K562 (cell line): Measurements from ENCODE around the gene CENPH. TPM values are rescaled to one million over a fixed set of nuclear protein-coding genes. Genes with fewer than 3 reads are reported as not detected.
A peak's percentile ranks its signal among the peaks of the same experiment; 100 is the strongest.

ENCODE experiments used
- ATAC-seq: fragments of 200-7000 bp; cut with Tn5 transposase; 3 replicates; pipeline ENCODE4 v1.9.1; 2020; ENCODE audit warnings: moderate library complexity
- BruUV-seq: library from RNA; stranded (reverse); fragments of 400-500 nt; replicated peaks from 2 replicates; lab custom pipeline; 2021; lab: Mats Ljungman, UMichigan
- CTCF ChIA-PET: fragments of 300-600 bp; formaldehyde crosslinking; extraction: SDS; loops from one replicate; lab custom pipeline; 2021; ENCODE audit warnings: low intra/inter-chr PET ratio; lab: Yijun Ruan, JAX
- POLR2A ChIA-PET: fragments of 300-600, 350-650 bp; sonication (Branson Sonifier 250); formaldehyde crosslinking; extraction: SDS; loops from one replicate; lab custom pipeline; 2021; ENCODE audit warnings: antibody characterized with exemption, inconsistent platforms; lab: Yijun Ruan, JAX
- DNase-seq, 4 experiments: peaks; one replicate each; pipeline versions ENCODE4 v3.0.0 to v3.0.0-alpha.2; 2011 to 2018; ENCODE audit warnings: low spot score in 3 of 4, mixed read lengths in 3 of 4; ENCODE audit errors: extremely low read depth in 1 of 4
- FAIRE-seq: peaks from 2 replicates; lab custom pipeline; 2011; peaks lifted over from hg19 to GRCh38; lab: Jason Lieb, UNC
- H2AFZ ChIP-seq: 2 replicates; pipeline ENCODE4 v1.6.0; 2011; ENCODE audit warnings: low read depth, low read length, control low read depth, inconsistent platforms
- H3K27ac ChIP-seq: fragments of 200-600 bp; 3 replicates; pipeline ENCODE4 v1.8.0; 2011; ENCODE audit warnings: low read depth, mild to moderate bottlenecking, control low read depth, inconsistent platforms, low read length, moderate library complexity, mixed read lengths; ENCODE audit errors: extremely low read depth
- H3K27me3 ChIP-seq, 2 experiments: fragments of 300-600 bp in 1 of 2; 2 replicates in 1 of 2; 3 replicates in 1 of 2; pipeline versions ENCODE4 v1.6.0 to v1.8.0; 2011; ENCODE audit warnings: inconsistent platforms in 2 of 2, low read length in 2 of 2, mild to moderate bottlenecking in 1 of 2, mixed read lengths in 1 of 2, moderate library complexity in 1 of 2; ENCODE audit not compliant: control insufficient read depth in 2 of 2, insufficient read depth in 2 of 2
- H3K36me3 ChIP-seq: fragments of 300-600 bp; 3 replicates; pipeline ENCODE4 v1.8.0; 2011; ENCODE audit warnings: mild to moderate bottlenecking, low read length, inconsistent platforms; ENCODE audit not compliant: control insufficient read depth, insufficient read depth
- H3K4me1 ChIP-seq, 2 experiments: fragments of 200-600 bp in 1 of 2; replicated peaks in 1 of 2; 2 replicates in 1 of 2; 3 replicates in 1 of 2; pipeline versions ENCODE4 v1.5.1 to v1.8.0; 2011; ENCODE audit warnings: inconsistent platforms in 2 of 2, low read length in 2 of 2, mild to moderate bottlenecking in 1 of 2, mixed read lengths in 1 of 2, moderate library complexity in 1 of 2; ENCODE audit not compliant: control insufficient read depth in 2 of 2, insufficient read depth in 2 of 2
- H3K4me2 ChIP-seq: 2 replicates; pipeline ENCODE4 v1.6.1; 2011; ENCODE audit warnings: low read length, control low read depth, inconsistent platforms, mixed read lengths; ENCODE audit not compliant: insufficient read depth
- H3K4me3 ChIP-seq: fragments of 200-600 bp; sonication (generic), shearing (Covaris generic); 2 replicates; pipeline ENCODE4 v1.5.1; 2016; ENCODE audit warnings: control low read depth, inconsistent platforms
- H3K79me2 ChIP-seq: fragments of 200-600 bp; 3 replicates; pipeline ENCODE4 v1.8.0; 2011; ENCODE audit warnings: low read length, inconsistent platforms; ENCODE audit not compliant: control insufficient read depth, insufficient read depth
- H3K9ac ChIP-seq, 2 experiments: 2 replicates each; pipeline versions ENCODE4 v1.6.0 to v1.6.1; 2011; ENCODE audit warnings: low read depth in 2 of 2, low read length in 2 of 2, control low read depth in 1 of 2, inconsistent platforms in 1 of 2, mild to moderate bottlenecking in 1 of 2, mixed read lengths in 1 of 2; ENCODE audit not compliant: insufficient read depth in 1 of 2
- H3K9me1 ChIP-seq: one replicate; pipeline ENCODE4 v1.6.0; 2011; ENCODE audit warnings: inconsistent platforms, mild to moderate bottlenecking, low read length, moderate library complexity; ENCODE audit not compliant: control insufficient read depth, insufficient read depth
- H3K9me3 ChIP-seq: replicated peaks from 2 replicates; pipeline ENCODE4 v1.5.1; 2011; ENCODE audit warnings: low read depth, low read length, inconsistent platforms; ENCODE audit not compliant: control insufficient read depth, insufficient read depth
- H4K20me1 ChIP-seq: replicated peaks from 2 replicates; pipeline ENCODE4 v1.6.1; 2011; ENCODE audit warnings: low read length, inconsistent platforms, mixed read lengths; ENCODE audit not compliant: control insufficient read depth, insufficient read depth
- C11orf30 ChIP-seq: fragments of 450-650 bp; IDR thresholded peaks from 2 replicates; pipeline ENCODE4 v1.6.1; 2016; ENCODE audit warnings: low read depth, mild to moderate bottlenecking
- CEBPB ChIP-seq: fragments of 450-650 bp; IDR thresholded peaks from 2 replicates; pipeline ENCODE4 v1.6.1; 2016; ENCODE audit warnings: missing genetic modification characterization, missing compliant biosample characterization
- CEBPG ChIP-seq, 3 experiments: fragments of 200-800 bp in 1 of 3; sonication (Bioruptor generic) in 1 of 3; sonication (generic) in 1 of 3; formaldehyde crosslinking in 1 of 3; IDR thresholded peaks in 2 of 3; conservative IDR thresholded peaks in 1 of 3; 2 replicates each; pipeline versions ENCODE4 v1.6.1 to v1.8.0; 2016 to 2022; ENCODE audit warnings: missing compliant biosample characterization in 2 of 3, missing genetic modification characterization in 2 of 3, mild to moderate bottlenecking in 1 of 3, missing genetic modification reagents in 1 of 3
- HSF4 ChIP-seq: fragments of 250-450 bp; sonication (Bioruptor Pico); IDR thresholded peaks from 2 replicates; pipeline ENCODE4 v2.1.2; 2022; ENCODE audit warnings: mild to moderate bottlenecking, moderate library complexity, borderline replicate concordance
- MAFF ChIP-seq: IDR thresholded peaks from 2 replicates; pipeline ENCODE4 v1.6.1; 2012; ENCODE audit warnings: low read length, improper control_type of control experiment
- MAFG ChIP-seq: fragments of 450-650 bp; conservative IDR thresholded peaks from 2 replicates; pipeline ENCODE4 v1.6.1; 2016; ENCODE audit warnings: missing genetic modification characterization, missing compliant biosample characterization
- MAFK ChIP-seq: IDR thresholded peaks from 2 replicates; pipeline ENCODE4 v1.6.1; 2011; ENCODE audit warnings: low read length, improper control_type of control experiment
- POLR3G ChIP-seq: IDR thresholded peaks from 2 replicates; pipeline ENCODE4 v1.6.1; 2011; ENCODE audit not compliant: insufficient read length, insufficient replicate concordance; ENCODE audit errors: extremely low read depth
- RBFOX2 ChIP-seq: fragments of 200-400 bp; formaldehyde crosslinking; IDR thresholded peaks from 2 replicates; pipeline ENCODE4 v1.6.1; 2017; ENCODE audit warnings: low read depth, mild to moderate bottlenecking, low read length, moderate library complexity
- RHOXF2B ChIP-seq: fragments of 250-450 bp; sonication (Bioruptor Pico); conservative IDR thresholded peaks from 2 replicates; pipeline ENCODE4 v1.5.1; 2021
- THRA ChIP-seq: fragments of 450-650 bp; IDR thresholded peaks from 2 replicates; pipeline ENCODE4 v1.6.1; 2017; ENCODE audit warnings: mild to moderate bottlenecking, moderate library complexity
- ZBTB8A ChIP-seq: fragments of 450-650 bp; IDR thresholded peaks from 2 replicates; pipeline ENCODE4 v1.6.1; 2018; ENCODE audit warnings: mild to moderate bottlenecking, moderate library complexity; ENCODE audit not compliant: partially characterized antibody
- ZNF140 ChIP-seq: fragments of 250-450 bp; sonication (Bioruptor Pico); IDR thresholded peaks from 2 replicates; pipeline ENCODE4 v1.8.0; 2021; ENCODE audit warnings: moderate library complexity, mild to moderate bottlenecking, inconsistent platforms
- ZNF316 ChIP-seq: fragments of 450-650 bp; IDR thresholded peaks from 2 replicates; pipeline ENCODE4 v1.6.1; 2016
- WGBS: fragments of 100-300 bp; shearing (Covaris generic); methylation state at CpG from one replicate; pipeline ENCODE4 v1.1.6; 2016; ENCODE audit warnings: low coverage, mixed read lengths; ENCODE audit not compliant: insufficient coverage; ENCODE audit errors: missing lambda C conversion rate; 5-methylcytosine and 5-hydroxymethylcytosine counted together
- in situ Hi-C: fragments of 300-500 bp; cut with MboI; formaldehyde crosslinking; loops from 4 replicates; pipeline ENCODE4 v1.15.0; 2018; ENCODE audit warnings: inconsistent platforms, mixed read lengths
- intact Hi-C: fragments of 100-400 bp; cut with micrococcal nuclease; formaldehyde crosslinking; loops from 2 replicates; pipeline ENCODE4 v1.14.2; 2022
- polyA plus RNA-seq, 8 experiments: library from polyadenylated mRNA; depleted of rRNA in 4 of 8; stranded (reverse) in 5 of 8; unstranded in 3 of 8; fragments of >200 nt; fragmentation: Nextera tagmentation in 2 of 8; fragmentation: Illumina TruSeq in 1 of 8; extraction: Ambion mirVana in 2 of 8; extraction: Trizol in 1 of 8; gene quantifications; 2 replicates each; pipeline versions ENCODE4 v1.2.1 to v1.2.3, GENCODE V29; 2011 to 2014; ENCODE audit warnings: inconsistent platforms in 1 of 8, missing spikeins in 1 of 8
- total RNA-seq, 7 experiments: library from RNA; depleted of rRNA in 6 of 7; stranded (reverse); fragments of >200 nt in 6 of 7; fragmentation: Illumina TruSeq in 2 of 7; extraction: Trizol in 2 of 7; gene quantifications; 2 replicates each; pipeline versions ENCODE4 v1.2.1 to v1.2.3, GENCODE V29; 2011 to 2021; ENCODE audit warnings: low replicate concordance in 1 of 7

The CENPH gene
- total and polyA plus RNA-seq, 9 of the 15 experiments (the other 6 are each of a cell fraction or from before 2014, with no cell fraction given) = 10.5 to 124 (median 74.9) TPM

- in situ Hi-C loops = no loop called here
- POLR2A ChIA-PET = no interaction called here
- ATAC-seq = no peak
- no TSS peak for BruUV-seq
- no peak overlapping the region for H3K4me2 ChIP-seq
- intact Hi-C loops = no loop called here
- no peaks in the 10 kb centered on the region for H3K9me1 ChIP-seq
- peaks cover 54% of the 10 kb centered on the region for H3K79me2 ChIP-seq
- no peak for FAIRE-seq
- no peak for DNase-seq
- peaks cover 4 to 8% of the 10 kb centered on the region in 2 experiments; a peak in 4 of 5 replicates for H3K4me1 ChIP-seq
- H3K4me3 ChIP-seq = no peak overlapping the region
- H3K36me3 ChIP-seq = peaks cover 75% of the 10 kb centered on the region
- WGBS = 100% methylated on average over 1 of the region's 1 CpG
- TF ChIP-seq POLR3G (no peak), CEBPB (tag) (peak; percentile 46; the same call in 1 of the 2 replicates), CEBPG (CRISPR knock-in tag; IDR thresholded peaks at IDR 0.05) (no peak), CEBPG (tag; conservative IDR thresholded peaks at IDR 0.05 in 1 of 2, IDR thresholded peaks at IDR 0.05 in 1 of 2) (peak in 1 of 2 experiments; percentile 12; a peak in 1 of 4 replicates), RHOXF2B (CRISPR knock-in tag) (no peak)
- TF ChIP-seq, all 486 proteins: peak for 2
- H3K27ac ChIP-seq = no peak overlapping the region
- H3K9me3 ChIP-seq = no peaks in the 10 kb centered on the region
- H3K9ac ChIP-seq = no peak overlapping the region
- CTCF ChIA-PET = interaction anchor here (0.6 kb wide), 1 partner anchor 8 kb away, joined by 5 read pairs; no protein-coding TSS in a partner anchor
- H4K20me1 ChIP-seq = no peaks in the 10 kb centered on the region
- H2AFZ ChIP-seq = no peak overlapping the region
- H3K27me3 ChIP-seq = no peaks in the 10 kb centered on the region
Observed at GRCh38 chr5:69170495-69170894, 18.9 kb upstream of the CENPH start.

GRCh38 chr5:69170969-69171368 is 18.4 kb upstream of the CENPH start:
- Histone ChIP-seq H3K4me2 (no peak overlapping the region), H2AFZ (no peak overlapping the region), H3K36me3 (peaks cover 78% of the 10 kb centered on the region), H3K27me3 (no peaks in the 10 kb centered on the region)
- in situ Hi-C loops = no loop called here
- CTCF ChIA-PET = interaction anchor here (0.6 kb wide), 1 partner anchor 8 kb away, joined by 5 read pairs; no protein-coding TSS in a partner anchor
- TF ChIP-seq ZNF316 = peak; percentile 90
- TF ChIP-seq C11orf30 = peak; percentile 80
- TF ChIP-seq ZNF140 = no peak
- TF ChIP-seq MAFF = peak; percentile 71
- peak; percentile 69; the same call in 1 of the 2 replicates for TF ChIP-seq MAFK
- no peak for TF ChIP-seq ZBTB8A
- TF ChIP-seq RBFOX2 = 0 out of 2 replicates have a peak, but pooled peaks have one; percentile 23
- no peak for TF ChIP-seq HSF4 (CRISPR knock-in tag)
- TF ChIP-seq MAFG (tag) = peak; percentile 75
- TF ChIP-seq THRA = no peak
- TF ChIP-seq, all 486 proteins: peak for 6
- no peak overlapping the region for H3K4me3 ChIP-seq
- no peaks in the 10 kb centered on the region for H4K20me1 ChIP-seq
- H3K9me1 ChIP-seq = no peaks in the 10 kb centered on the region
- ATAC-seq (no peak), FAIRE-seq (no peak), DNase-seq (no peak)
- no peak overlapping the region for H3K9ac ChIP-seq
- H3K9me3 ChIP-seq = no peaks in the 10 kb centered on the region
- peaks cover 4 to 8% of the 10 kb centered on the region in 2 experiments; a peak in 4 of 5 replicates for H3K4me1 ChIP-seq
- intact Hi-C loops = no loop called here
- 100% methylated on average over 3 of the region's 3 CpGs for WGBS
- POLR2A ChIA-PET = no interaction called here
- H3K27ac ChIP-seq = no peak overlapping the region
- H3K79me2 ChIP-seq = peaks cover 54% of the 10 kb centered on the region
- no TSS peak for BruUV-seq
